IMR-90 (cell line): Measurements from ENCODE around the gene ZNF423. TPM values are rescaled to one million over a fixed set of nuclear protein-coding genes. Genes with fewer than 3 reads are reported as not detected.

Experiments
- ATAC-seq: fragments of 200-7000 bp; cut with Tn5 transposase; 2 replicates; pipeline ENCODE4 v1.9.1; 2020; ENCODE audit warnings: low read depth, mild to moderate bottlenecking, moderate library complexity
- BruUV-seq: library from RNA; stranded (reverse); fragments of 400-500 nt; replicated peaks from 2 replicates; lab custom pipeline; 2021; lab: Mats Ljungman, UMichigan
- CTCF ChIA-PET: fragments of 300-600 bp; formaldehyde crosslinking; extraction: SDS; loops from one replicate; lab custom pipeline; 2021; ENCODE audit warnings: antibody characterized with exemption; lab: Yijun Ruan, JAX
- POLR2A ChIA-PET: fragments of 300-600 bp; sonication (Branson Sonifier 250); formaldehyde crosslinking; loops from one replicate; lab custom pipeline; 2022; ENCODE audit warnings: antibody characterized with exemption; ENCODE audit not compliant: unreplicated experiment; lab: Charles Lee
- DNase-seq: peaks from one replicate; pipeline ENCODE4 v3.0.0; 2013
- H2AFZ ChIP-seq: replicated peaks from 2 replicates; pipeline ENCODE3; 2013; ENCODE audit warnings: low read length, mild to moderate bottlenecking; ENCODE audit not compliant: poor library complexity
- H2AK5ac ChIP-seq: 2 replicates; pipeline ENCODE4 v1.6.1; 2013; ENCODE audit warnings: low read depth, low read length, inconsistent platforms
- H2AK9ac ChIP-seq: replicated peaks from 2 replicates; pipeline ENCODE3; 2013; ENCODE audit warnings: mild to moderate bottlenecking, low read depth, low read length, moderate library complexity; ENCODE audit not compliant: poor library complexity
- H2BK120ac ChIP-seq: 2 replicates; pipeline ENCODE4 v1.6.1; 2013; ENCODE audit warnings: low read depth, low read length, inconsistent platforms
- H2BK15ac ChIP-seq: 3 replicates; pipeline ENCODE4 v1.6.1; 2013; ENCODE audit warnings: low read depth, low read length, inconsistent platforms
- H2BK20ac ChIP-seq: 2 replicates; pipeline ENCODE4 v1.6.1; 2013; ENCODE audit warnings: low read depth, mild to moderate bottlenecking, inconsistent platforms, low read length, moderate library complexity
- H2BK5ac ChIP-seq: 2 replicates; pipeline ENCODE4 v1.6.1; 2013; ENCODE audit warnings: mild to moderate bottlenecking, low read depth, low read length, inconsistent platforms; ENCODE audit not compliant: poor library complexity, severe bottlenecking
- H3K14ac ChIP-seq: replicated peaks from 2 replicates; pipeline ENCODE4 v1.6.1; 2013; ENCODE audit warnings: low read depth, low read length, inconsistent platforms
- H3K18ac ChIP-seq: 2 replicates; pipeline ENCODE4 v1.6.1; 2013; ENCODE audit warnings: low read depth, low read length, control low read depth
- H3K23ac ChIP-seq: 2 replicates; pipeline ENCODE4 v1.6.1; 2013; ENCODE audit warnings: low read depth, low read length, inconsistent platforms
- H3K27ac ChIP-seq: 2 replicates; pipeline ENCODE4 v1.5.1; 2013; ENCODE audit warnings: mild to moderate bottlenecking, control low read depth, low read length; ENCODE audit not compliant: insufficient read depth
- H3K27me3 ChIP-seq: 2 replicates; pipeline ENCODE4 v1.6.1; 2013; ENCODE audit warnings: low read length; ENCODE audit not compliant: control insufficient read depth, insufficient read depth
- H3K36me3 ChIP-seq: 2 replicates; pipeline ENCODE4 v1.6.1; 2013; ENCODE audit warnings: low read length, mixed read lengths; ENCODE audit not compliant: control insufficient read depth, insufficient read depth
- H3K4ac ChIP-seq: 2 replicates; pipeline ENCODE4 v1.6.1; 2013; ENCODE audit warnings: low read depth, low read length, inconsistent platforms
- H3K4me1 ChIP-seq: 2 replicates; pipeline ENCODE4 v1.6.1; 2013; ENCODE audit warnings: low read length, mixed read lengths; ENCODE audit not compliant: control insufficient read depth, insufficient read depth
- H3K4me2 ChIP-seq: 2 replicates; pipeline ENCODE4 v1.6.1; 2013; ENCODE audit warnings: low read depth, mild to moderate bottlenecking, control low read depth, low read length, moderate library complexity
- H3K4me3 ChIP-seq: 2 replicates; pipeline ENCODE4 v1.5.1; 2013; ENCODE audit warnings: low read depth, mild to moderate bottlenecking, control low read depth, low read length, moderate library complexity; ENCODE audit not compliant: insufficient read depth
- H3K56ac ChIP-seq: 2 replicates; pipeline ENCODE4 v1.6.1; 2013; ENCODE audit warnings: low read length, inconsistent platforms; ENCODE audit not compliant: insufficient read depth; ENCODE audit errors: extremely low read depth
- H3K79me1 ChIP-seq, 2 experiments: 2 replicates each; pipeline ENCODE4 v1.6.1; 2013; ENCODE audit warnings: low read length in 2 of 2, inconsistent platforms in 1 of 2, low read depth in 1 of 2
- H3K9ac ChIP-seq: 2 replicates; pipeline ENCODE4 v1.6.1; 2013; ENCODE audit warnings: low read depth, low read length, control low read depth
- H3K9me1 ChIP-seq: 2 replicates; pipeline ENCODE4 v1.6.1; 2013; ENCODE audit warnings: low read length, inconsistent platforms; ENCODE audit not compliant: insufficient read depth
- H3K9me3 ChIP-seq: 2 replicates; pipeline ENCODE4 v1.6.1; 2013; ENCODE audit warnings: low read length; ENCODE audit not compliant: control insufficient read depth, insufficient read depth
- H4K20me1 ChIP-seq: 2 replicates; pipeline ENCODE4 v1.6.1; 2013; ENCODE audit warnings: low read length, inconsistent platforms; ENCODE audit not compliant: insufficient read depth
- H4K5ac ChIP-seq: 2 replicates; pipeline ENCODE4 v1.6.1; 2013; ENCODE audit warnings: mild to moderate bottlenecking, low read depth, low read length, control low read depth
- H4K8ac ChIP-seq, 2 experiments: 2 replicates each; pipeline ENCODE4 v1.6.1; 2013; ENCODE audit warnings: low read depth in 2 of 2, low read length in 2 of 2, control low read depth in 1 of 2, inconsistent platforms in 1 of 2
- H4K91ac ChIP-seq: 2 replicates; pipeline ENCODE4 v1.6.1; 2013; ENCODE audit warnings: low read depth, low read length, inconsistent platforms; ENCODE audit not compliant: insufficient read depth
- BHLHE40 ChIP-seq: fragments of 150-350 bp; IDR thresholded peaks from 2 replicates; pipeline ENCODE4 v1.6.1; 2016; ENCODE audit warnings: mild to moderate bottlenecking, low read depth, low read length
- CEBPB ChIP-seq: IDR thresholded peaks from 2 replicates; pipeline ENCODE4 v1.6.1; 2012; ENCODE audit warnings: low read depth, low read length, improper control_type of control experiment
- CHD1 ChIP-seq: IDR thresholded peaks from 2 replicates; pipeline ENCODE4 v1.6.1; 2012; ENCODE audit warnings: low read depth, low read length, improper control_type of control experiment
- CTCF ChIP-seq: conservative IDR thresholded peaks from 2 replicates; pipeline ENCODE4 v1.5.1; 2012; ENCODE audit warnings: mild to moderate bottlenecking, low read depth, low read length, improper control_type of control experiment
- FOS ChIP-seq: fragments of 150-350 bp; IDR thresholded peaks from 2 replicates; pipeline ENCODE4 v1.6.1; 2016; ENCODE audit warnings: low read depth, low read length
- MAFK ChIP-seq: IDR thresholded peaks from 2 replicates; pipeline ENCODE4 v1.6.1; 2012; ENCODE audit warnings: low read depth, low read length, improper control_type of control experiment
- MAZ ChIP-seq: IDR thresholded peaks from 2 replicates; pipeline ENCODE4 v1.6.1; 2012; ENCODE audit warnings: low read depth, mild to moderate bottlenecking, low read length, improper control_type of control experiment, moderate library complexity, borderline replicate concordance
- MXI1 ChIP-seq: IDR thresholded peaks from 2 replicates; pipeline ENCODE4 v1.6.1; 2012; ENCODE audit warnings: low read depth, mild to moderate bottlenecking, low read length, moderate library complexity, borderline replicate concordance
- NFE2L2 ChIP-seq: fragments of 150-350 bp; IDR thresholded peaks from 2 replicates; pipeline ENCODE4 v1.6.1; 2016; ENCODE audit warnings: low read depth, mild to moderate bottlenecking, low read length
- POLR2A ChIP-seq: IDR thresholded peaks from 2 replicates; pipeline ENCODE4 v1.6.1; 2012; ENCODE audit warnings: mild to moderate bottlenecking, low read depth, low read length
- RAD21 ChIP-seq: IDR thresholded peaks from 2 replicates; pipeline ENCODE4 v1.6.1; 2012; ENCODE audit warnings: low read length, improper control_type of control experiment
- RCOR1 ChIP-seq: IDR thresholded peaks from 2 replicates; pipeline ENCODE4 v1.6.1; 2012; ENCODE audit warnings: mild to moderate bottlenecking, low read length, improper control_type of control experiment; ENCODE audit not compliant: insufficient replicate concordance
- RFX5 ChIP-seq: IDR thresholded peaks from 2 replicates; pipeline ENCODE4 v1.8.0; 2012; ENCODE audit warnings: low read depth, mild to moderate bottlenecking, low read length, moderate library complexity
- SMC3 ChIP-seq: fragments of 150-350 bp; IDR thresholded peaks from 2 replicates; pipeline ENCODE4 v1.6.1; 2016; ENCODE audit warnings: low read depth, mild to moderate bottlenecking, antibody characterized with exemption, low read length, moderate library complexity
- USF2 ChIP-seq: fragments of 150-350 bp; IDR thresholded peaks from 2 replicates; pipeline ENCODE4 v1.6.1; 2017; ENCODE audit warnings: mild to moderate bottlenecking, antibody characterized with exemption, low read length, low read depth
- WGBS, 2 experiments: methylation state at CpG; one replicate each; pipeline versions ENCODE4 v1.1.5 to v1.1.7; 2013; ENCODE audit warnings: missing lambda C conversion rate in 2 of 2; ENCODE audit not compliant: insufficient read length in 1 of 2; ENCODE audit errors: extremely low coverage in 2 of 2; 5-methylcytosine and 5-hydroxymethylcytosine counted together
- dilution Hi-C: fragments of 300-500 bp; cut with HindIII; formaldehyde crosslinking; loops from one replicate; pipeline ENCODE4 v1.14.3; 2018; ENCODE audit warnings: low sequenced_read_pairs; ENCODE audit not compliant: unreplicated experiment
- in situ Hi-C: fragments of 300-500 bp; cut with MboI; formaldehyde crosslinking; loops from 3 replicates; pipeline ENCODE4 v1.14.3; 2019; ENCODE audit warnings: low sequenced_read_pairs, inconsistent platforms, mixed read lengths
- intact Hi-C: fragments of 100-400 bp; cut with micrococcal nuclease; formaldehyde crosslinking; loops from 2 replicates; pipeline ENCODE4 v1.10.0; 2022
- polyA plus RNA-seq, 3 experiments: library from polyadenylated mRNA; depleted of rRNA; stranded (reverse); fragments of >200 nt; gene quantifications; 2 replicates each; pipeline ENCODE4 v1.2.3, GENCODE V29; 2012; ENCODE audit warnings: low replicate concordance in 1 of 3
- total RNA-seq: library from RNA; depleted of rRNA; stranded (reverse); fragments of >200 nt; gene quantifications from 2 replicates; pipeline ENCODE4 v1.2.3, GENCODE V29; 2012

Gene ZNF423
- total and polyA plus RNA-seq, 2 of the 4 experiments (the other 2 are of a cell fraction) = under 0.01 to 0.10 TPM

DNA sequence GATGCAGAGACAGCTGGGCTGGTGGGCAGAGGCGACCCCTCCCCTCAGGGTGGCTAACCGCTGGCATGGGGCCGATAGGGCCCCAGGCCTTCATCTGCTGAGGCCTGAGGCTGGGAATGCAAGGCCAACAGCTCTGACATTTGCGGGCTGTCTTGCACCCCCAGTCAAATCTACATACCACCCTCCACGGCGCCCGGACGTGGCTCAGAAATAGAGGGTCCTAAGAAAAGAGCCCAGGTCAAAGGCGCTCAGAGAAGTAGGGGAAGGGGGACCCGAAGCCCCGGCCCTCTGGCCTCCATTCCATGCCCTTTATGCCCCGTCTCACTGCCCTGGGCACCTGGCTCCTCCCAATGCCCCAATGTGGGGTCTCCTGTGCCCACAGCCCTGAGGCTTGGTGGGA is 340.1 kb downstream of the ZNF423 start:
- H4K8ac ChIP-seq = no peak overlapping the region
- BruUV-seq = no TSS peak
- H2AFZ ChIP-seq = no peak overlapping the region
- H2BK120ac ChIP-seq = no peak overlapping the region
- H4K5ac ChIP-seq = no peak overlapping the region
- in situ Hi-C loops (no loop called here), dilution Hi-C loops (no loop called here), intact Hi-C loops (no loop called here)
- no peak overlapping the region for H3K4me3 ChIP-seq
- no CpG with 5 or more reads among the region's 12 CpGs for WGBS, 2 experiments
- DNase-seq = no peak
- no peaks in the 10 kb centered on the region for H3K9me1 ChIP-seq
- H3K9me3 ChIP-seq = no peaks in the 10 kb centered on the region
- H3K4me1 ChIP-seq = no peaks in the 10 kb centered on the region
- H3K14ac ChIP-seq = no peak overlapping the region
- H4K91ac ChIP-seq = no peak overlapping the region
- no peak overlapping the region for H2AK9ac ChIP-seq
- no peak overlapping the region for H3K27ac ChIP-seq
- no peak for ATAC-seq
- H2AK5ac ChIP-seq = no peak overlapping the region
- H3K4me2 ChIP-seq = no peak overlapping the region
- no peaks in the 10 kb centered on the region for H4K20me1 ChIP-seq
- no peaks in the 10 kb centered on the region for H3K36me3 ChIP-seq
- no peak overlapping the region for H2BK5ac ChIP-seq
- no peak for TF ChIP-seq USF2
- no peak for TF ChIP-seq RCOR1
- TF ChIP-seq FOS = no peak
- no peak for TF ChIP-seq CEBPB
- no peak for TF ChIP-seq POLR2A
- TF ChIP-seq MAZ = no peak
- no peak for TF ChIP-seq RFX5
- no peak for TF ChIP-seq CHD1
- TF ChIP-seq SMC3 = no peak
- no peak for TF ChIP-seq MAFK
- no peak for TF ChIP-seq NFE2L2
- no peak for TF ChIP-seq CTCF
- TF ChIP-seq RAD21 = no peak
- no peak for TF ChIP-seq BHLHE40
- no peak for TF ChIP-seq MXI1
- no peak overlapping the region for H3K56ac ChIP-seq
- no peaks in the 10 kb centered on the region for H3K79me1 ChIP-seq
- no peak overlapping the region for H3K18ac ChIP-seq
- H3K27me3 ChIP-seq = no peaks in the 10 kb centered on the region
- ChIA-PET POLR2A (no interaction called here), CTCF (no interaction called here)
- H2BK15ac ChIP-seq = no peak overlapping the region
- H3K9ac ChIP-seq = no peak overlapping the region
- no peak overlapping the region for H2BK20ac ChIP-seq
- no peak overlapping the region for H3K23ac ChIP-seq
- H3K4ac ChIP-seq = no peak overlapping the region
